HEK293 (cell line): ENCODE measurements around the gene ANKRD33B.
"Not testable (repeated sequence)": the region's sequence is repeated elsewhere in the genome, so short reads cannot be mapped to it uniquely, and the experiment has no call there.

Experiments used
- CTCF ChIA-PET: fragments of 350-600 bp; formaldehyde crosslinking; extraction: SDS; loops from one replicate; lab custom pipeline; 2021; ENCODE audit warnings: antibody characterized with exemption; lab: Yijun Ruan, JAX
- POLR2A ChIA-PET: fragments of 300-600 bp; formaldehyde crosslinking; extraction: SDS; loops from one replicate; lab custom pipeline; 2020; ENCODE audit warnings: antibody characterized with exemption, inconsistent platforms; lab: Yijun Ruan, JAX
- H3K27ac ChIP-seq: fragments of 200-500 bp; sonication (Bioruptor generic); 2 replicates; pipeline ENCODE4 v1.5.1; 2014; ENCODE audit warnings: low read depth, low read length, control low read depth, inconsistent platforms; ENCODE audit errors: extremely low read depth
- H3K36me3 ChIP-seq, 2 experiments: fragments of 200-500 bp in 1 of 2; sonication (Bioruptor generic) in 1 of 2; 1 replicate in 1 of 2; 2 replicates in 1 of 2; pipeline ENCODE4 v1.5.1; 2014 to 2017; ENCODE audit warnings: inconsistent platforms in 2 of 2, low read length in 2 of 2; ENCODE audit not compliant: control insufficient read depth in 2 of 2, insufficient read depth in 1 of 2
- H3K4me1 ChIP-seq: fragments of 200-500 bp; sonication (Bioruptor generic); 2 replicates; pipeline ENCODE4 v1.5.1; 2014; ENCODE audit warnings: mild to moderate bottlenecking, low read length, inconsistent platforms; ENCODE audit not compliant: control insufficient read depth, insufficient read depth
- H3K4me3 ChIP-seq: 2 replicates; pipeline ENCODE4 v1.5.1; 2011; ENCODE audit warnings: low read depth, mild to moderate bottlenecking, control low read depth, low read length, moderate library complexity
- H3K9me3 ChIP-seq: fragments of 200-500 bp; sonication (Bioruptor generic); 2 replicates; pipeline ENCODE4 v1.5.1; 2014; ENCODE audit warnings: low read depth, low read length, inconsistent platforms; ENCODE audit not compliant: control insufficient read depth, insufficient read depth
- GLI4 ChIP-seq: fragments of 450-650 bp; formaldehyde crosslinking; IDR thresholded peaks from 2 replicates; pipeline ENCODE4 v1.5.1; 2016; ENCODE audit warnings: missing biosample characterization, missing genetic modification characterization
- GLIS1 ChIP-seq: fragments of 450-650 bp; formaldehyde crosslinking; IDR thresholded peaks from 2 replicates; pipeline ENCODE4 v1.5.1; 2016; ENCODE audit warnings: missing biosample characterization, missing genetic modification characterization
- GLIS2 ChIP-seq: fragments of 450-650 bp; formaldehyde crosslinking; IDR thresholded peaks from 2 replicates; pipeline ENCODE4 v1.5.1; 2016; ENCODE audit warnings: missing biosample characterization, missing genetic modification characterization
- MZF1 ChIP-seq: fragments of 450-650 bp; formaldehyde crosslinking; IDR thresholded peaks from 2 replicates; pipeline ENCODE4 v1.5.1; 2017; ENCODE audit warnings: missing biosample characterization, missing genetic modification characterization, borderline replicate concordance
- PRDM10 ChIP-seq: fragments of 450-650 bp; formaldehyde crosslinking; IDR thresholded peaks from 2 replicates; pipeline ENCODE4 v1.5.1; 2016; ENCODE audit warnings: missing biosample characterization, missing genetic modification characterization
- PRDM4 ChIP-seq: fragments of 450-650 bp; formaldehyde crosslinking; IDR thresholded peaks from 2 replicates; pipeline ENCODE4 v1.5.1; 2017; ENCODE audit warnings: missing biosample characterization, missing genetic modification characterization
- SCRT2 ChIP-seq: fragments of 450-650 bp; formaldehyde crosslinking; IDR thresholded peaks from 2 replicates; pipeline ENCODE4 v1.5.1; 2016; ENCODE audit warnings: missing biosample characterization, missing genetic modification characterization
- ZEB2 ChIP-seq: fragments of 450-650 bp; formaldehyde crosslinking; IDR thresholded peaks from 2 replicates; pipeline ENCODE4 v1.5.1; 2016; ENCODE audit warnings: missing biosample characterization, missing genetic modification characterization
- ZFHX2 ChIP-seq: fragments of 450-650 bp; formaldehyde crosslinking; conservative IDR thresholded peaks from 2 replicates; pipeline ENCODE4 v1.5.1; 2016; ENCODE audit warnings: missing biosample characterization, missing genetic modification characterization
- ZFP37 ChIP-seq: fragments of 450-650 bp; formaldehyde crosslinking; IDR thresholded peaks from 2 replicates; pipeline ENCODE4 v1.5.1; 2016; ENCODE audit warnings: missing biosample characterization, missing genetic modification characterization
- ZFP69B ChIP-seq: fragments of 450-650 bp; formaldehyde crosslinking; IDR thresholded peaks from 2 replicates; pipeline ENCODE4 v1.5.1; 2016; ENCODE audit warnings: missing biosample characterization, missing genetic modification characterization
- ZNF169 ChIP-seq: fragments of 450-650 bp; formaldehyde crosslinking; IDR thresholded peaks from 2 replicates; pipeline ENCODE4 v1.5.1; 2016; ENCODE audit warnings: missing biosample characterization, missing genetic modification characterization
- ZNF324 ChIP-seq: fragments of 450-650 bp; formaldehyde crosslinking; IDR thresholded peaks from 2 replicates; pipeline ENCODE4 v1.5.1; 2016; ENCODE audit warnings: missing biosample characterization, missing genetic modification characterization
- ZNF366 ChIP-seq: fragments of 450-650 bp; formaldehyde crosslinking; conservative IDR thresholded peaks from 2 replicates; pipeline ENCODE4 v1.5.1; 2016; ENCODE audit warnings: missing biosample characterization, missing genetic modification characterization
- ZNF426 ChIP-seq: fragments of 450-650 bp; formaldehyde crosslinking; IDR thresholded peaks from 2 replicates; pipeline ENCODE4 v1.5.1; 2017; ENCODE audit warnings: missing biosample characterization, missing genetic modification characterization, mild to moderate bottlenecking, inconsistent platforms, moderate library complexity
- ZNF664 ChIP-seq: fragments of 450-650 bp; formaldehyde crosslinking; IDR thresholded peaks from 2 replicates; pipeline ENCODE4 v1.5.1; 2016; ENCODE audit warnings: missing biosample characterization, missing genetic modification characterization
- ZNF785 ChIP-seq: fragments of 450-650 bp; formaldehyde crosslinking; IDR thresholded peaks from 2 replicates; pipeline ENCODE4 v1.5.1; 2016; ENCODE audit warnings: missing biosample characterization, missing genetic modification characterization
- TF ChIP-seq, protein P1 (sequence below): fragments of 450-650 bp; formaldehyde crosslinking; IDR thresholded peaks from 2 replicates; pipeline ENCODE4 v1.5.1; 2016; ENCODE audit warnings: missing biosample characterization, missing genetic modification characterization

ANKRD33B gene

DNA sequence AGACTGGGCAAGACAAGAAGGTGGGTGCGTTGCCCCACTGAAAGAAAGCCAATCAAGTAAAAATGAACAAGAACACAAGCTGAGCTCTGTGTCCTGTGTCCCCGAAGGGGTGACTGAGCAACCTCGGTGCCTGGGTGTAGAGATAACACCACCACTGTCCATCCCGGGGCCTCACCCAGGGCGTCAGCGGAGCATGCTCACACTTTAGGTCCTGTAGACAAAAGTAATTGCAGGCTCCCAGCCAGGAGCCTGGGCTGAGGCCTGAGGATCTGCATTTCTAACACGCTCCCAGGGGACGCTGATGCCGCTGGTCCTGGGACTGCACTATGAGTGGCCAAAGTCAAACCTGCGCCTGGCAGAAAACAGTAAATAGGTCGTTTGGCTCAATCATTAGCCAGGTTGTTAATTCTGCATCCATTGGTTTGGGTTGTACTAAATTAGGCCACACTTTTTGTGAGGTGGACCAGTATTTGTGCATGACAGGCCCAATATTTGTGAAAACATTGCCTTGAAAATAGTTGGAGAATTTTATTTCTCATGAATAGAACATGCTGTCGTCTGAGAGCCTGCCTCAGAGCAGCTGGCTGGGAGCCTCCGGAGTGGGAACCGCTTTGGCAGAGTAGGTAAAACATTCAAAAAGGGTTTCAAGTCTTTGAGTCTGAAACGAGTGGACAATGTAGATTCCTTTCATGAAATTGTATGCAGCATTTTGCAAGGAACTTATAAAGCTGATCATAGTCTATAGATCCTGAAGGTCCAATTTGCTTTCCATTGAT, 38.3 kb downstream of the ANKRD33B start:
- Histone ChIP-seq H3K9me3 (no peaks in the 10 kb centered on the region), H3K4me3 (no peak overlapping the region), H3K4me1 (peaks cover 18% of the 10 kb centered on the region), H3K27ac (peak overlapping the region; percentile 71)
- ChIA-PET CTCF (interaction anchor here (0.6 to 3.3 kb wide), 8 partner anchors 12 to 202 kb away, joined by 3 to 14 read pairs (median 4); no protein-coding TSS in a partner anchor), POLR2A (interaction anchor here (0.7 to 1.9 kb wide), 6 partner anchors 16 to 249 kb away, joined by 3 to 10 read pairs (median 5); partner anchors contain the start of genes ANKRD33B and MARCHF6)
- TF ChIP-seq ZNF169 (tag by site-specific recombination) (no peak), ZNF366 (tag by site-specific recombination) (no peak), MZF1 (no peak), PRDM4 (tag by site-specific recombination) (peak; percentile 31; the same call in 1 of the 2 replicates), GLI4 (0 out of 2 replicates have a peak, but pooled peaks have one; percentile 22), ZFP37 (no peak)
- TF ChIP-seq, all 188 proteins: peak for 2
- no peaks in the 10 kb centered on the region for H3K36me3 ChIP-seq

DNA sequence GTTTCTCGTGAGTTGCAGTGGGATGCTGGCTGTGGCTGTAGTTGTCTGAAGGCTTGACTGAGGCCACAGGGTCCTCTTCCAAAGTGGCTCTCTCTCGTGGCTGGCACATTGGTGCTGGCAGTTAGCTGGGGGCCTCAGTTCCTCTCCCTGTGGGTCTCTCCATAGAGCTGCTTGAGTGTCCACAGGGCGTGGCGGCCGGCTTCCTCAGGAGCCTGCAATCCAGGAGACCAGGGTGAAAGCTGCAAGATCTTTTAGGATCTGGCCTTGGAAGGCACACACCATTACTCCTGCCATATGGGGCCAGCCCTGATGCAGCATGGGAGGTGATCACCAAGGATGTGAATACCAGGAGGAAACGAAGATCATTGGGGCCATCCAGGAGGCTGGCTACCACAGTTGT, 41.1 kb downstream of the ANKRD33B start:
- H3K9me3 ChIP-seq, result no peaks in the 10 kb centered on the region
- ChIA-PET CTCF (interaction anchor here (0.6 to 3.3 kb wide), 3 partner anchors 23 to 469 kb away, joined by 3 to 14 read pairs (median 4); no protein-coding TSS in a partner anchor), POLR2A (no interaction called here)
- TF ChIP-seq ZNF324 (tag by site-specific recombination) (no peak), GLIS2 (tag by site-specific recombination) (peak; percentile 47), GLIS1 (tag by site-specific recombination) (peak; percentile 74)
- H3K36me3 ChIP-seq, result no peaks in the 10 kb centered on the region
- peaks cover 27% of the 10 kb centered on the region for H3K4me1 ChIP-seq
- no peak overlapping the region for H3K27ac ChIP-seq
- no peak overlapping the region for H3K4me3 ChIP-seq

DNA sequence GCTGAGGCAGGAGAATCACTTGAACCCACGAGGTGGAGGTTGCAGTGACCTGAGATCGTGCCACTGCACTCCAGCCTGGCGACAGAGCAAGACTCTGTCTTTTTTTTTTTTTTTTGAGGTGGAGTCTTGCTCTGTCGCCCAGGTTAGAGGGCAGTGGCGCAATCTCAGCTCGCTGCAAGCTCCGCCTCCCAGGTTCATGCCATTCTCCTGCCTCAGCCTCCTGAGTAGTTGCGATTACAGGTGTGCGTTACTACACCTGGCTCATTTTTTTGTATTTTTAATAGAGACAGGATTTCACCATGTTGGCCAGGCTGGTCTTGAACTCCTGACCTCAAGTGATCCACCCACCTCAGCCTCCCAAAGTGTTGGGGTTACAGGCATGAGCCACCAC, 42.8 kb downstream of the ANKRD33B start:
- ChIA-PET CTCF (interaction anchor here (0.6 to 3.2 kb wide), 2 partner anchors 21 to 170 kb away, joined by 3 to 34 read pairs; no protein-coding TSS in a partner anchor), POLR2A (interaction anchor here (1.3 to 1.4 kb wide), 2 partner anchors 43 to 87 kb away, joined by 3 to 5 read pairs; partner anchors contain the start of gene ANKRD33B)
- H3K9me3 ChIP-seq, H3K36me3 ChIP-seq, H3K4me3 ChIP-seq: not testable (repeated sequence)
- Histone ChIP-seq H3K4me1 (peaks cover 17% of the 10 kb centered on the region), H3K27ac (peak overlapping the region; percentile 54; the same call in 1 of the 2 replicates)
- TF ChIP-seq ZFHX2 (peak; percentile 12; the same call in 1 of the 2 replicates), ZNF785 (0 out of 2 replicates have a peak, but pooled peaks have one; percentile 19)

DNA sequence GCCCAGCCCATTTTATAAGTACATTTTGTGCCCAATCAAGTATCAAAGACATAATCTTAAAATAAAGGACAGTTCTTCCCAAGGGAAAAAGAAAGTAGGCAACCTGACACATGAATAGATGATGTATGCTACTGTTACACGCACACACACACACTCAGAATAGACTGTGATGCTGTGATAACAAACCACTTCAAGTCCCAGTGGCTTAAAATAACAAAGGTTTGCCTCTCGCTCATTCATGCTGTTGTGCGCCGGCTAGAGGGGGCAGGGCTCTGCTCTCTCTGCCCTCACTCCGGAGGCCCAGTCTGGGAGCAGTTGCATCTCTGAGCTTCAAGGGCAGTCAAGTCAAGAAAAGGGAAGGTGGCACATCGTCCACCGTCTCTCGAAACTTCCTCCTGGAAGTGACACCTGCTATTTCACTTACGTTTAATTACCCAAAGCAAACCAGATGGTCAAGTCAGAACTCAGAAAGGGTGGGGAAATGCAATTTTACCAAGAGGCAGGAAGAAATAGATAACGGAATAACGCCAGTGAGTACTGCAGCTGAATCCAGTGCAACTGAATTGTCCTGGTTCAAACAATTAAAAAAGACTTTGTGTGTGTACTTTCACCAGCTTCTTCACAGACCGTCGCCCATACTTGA, 43.3 kb downstream of the ANKRD33B start:
- peaks cover 12% of the 10 kb centered on the region for H3K4me1 ChIP-seq
- POLR2A ChIA-PET, result interaction anchor here (0.7 to 1.6 kb wide), 6 partner anchors 10 to 88 kb away, joined by 3 to 9 read pairs (median 4); partner anchors contain the start of gene ANKRD33B
- CTCF ChIA-PET, result interaction anchor here (0.6 to 3.2 kb wide), 7 partner anchors 20 to 216 kb away, joined by 3 to 34 read pairs (median 5); no protein-coding TSS in a partner anchor
- TF ChIP-seq ZNF426 (tag by site-specific recombination) (no peak), ZNF664 (no peak), SCRT2 (tag by site-specific recombination) (no peak; the same call in 1 of the 2 replicates), ZEB2 (tag by site-specific recombination) (peak; percentile 96), PRDM10 (tag by site-specific recombination) (peak; percentile 57), ZFP69B (tag by site-specific recombination) (peak; percentile 51; the same call in 1 of the 2 replicates)
- TF ChIP-seq, protein P1, sequence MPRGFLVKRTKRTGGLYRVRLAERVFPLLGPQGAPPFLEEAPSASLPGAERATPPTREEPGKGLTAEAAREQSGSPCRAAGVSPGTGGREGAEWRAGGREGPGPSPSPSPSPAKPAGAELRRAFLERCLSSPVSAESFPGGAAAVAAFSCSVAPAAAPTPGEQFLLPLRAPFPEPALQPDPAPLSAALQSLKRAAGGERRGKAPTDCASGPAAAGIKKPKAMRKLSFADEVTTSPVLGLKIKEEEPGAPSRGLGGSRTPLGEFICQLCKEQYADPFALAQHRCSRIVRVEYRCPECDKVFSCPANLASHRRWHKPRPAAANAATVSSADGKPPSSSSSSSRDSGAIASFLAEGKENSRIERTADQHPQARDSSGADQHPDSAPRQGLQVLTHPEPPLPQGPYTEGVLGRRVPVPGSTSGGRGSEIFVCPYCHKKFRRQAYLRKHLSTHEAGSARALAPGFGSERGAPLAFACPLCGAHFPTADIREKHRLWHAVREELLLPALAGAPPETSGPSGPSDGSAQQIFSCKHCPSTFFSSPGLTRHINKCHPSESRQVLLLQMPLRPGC (tag by site-specific recombination), result peak; percentile 85

More for the DNA sequence above, 43.3 kb downstream of the ANKRD33B start:
- H3K36me3 ChIP-seq, result no peaks in the 10 kb centered on the region
- H3K27ac ChIP-seq, result peak overlapping the region; percentile 54
- H3K4me3 ChIP-seq, result no peak overlapping the region
- no peaks in the 10 kb centered on the region for H3K9me3 ChIP-seq
